ENCODE data around the gene KRT74. TPM values are rescaled to one million over a fixed set of nuclear protein-coding genes. Genes with fewer than 3 reads are reported as not detected.

KRT74 gene
- total and polyA plus RNA-seq, 4 donors = not detected

- H3K27ac ChIP-seq (ENCODE audit: low read depth in 1 of 2, low read length in 1 of 2) = no peak overlapping the region
- no peak for ATAC-seq (ENCODE audit: insufficient read depth, low FRiP score)
- H3K36me3 ChIP-seq (ENCODE audit: control insufficient read depth in 4 of 4, insufficient read depth in 4 of 4, low read length in 4 of 4) = no peaks in the 10 kb centered on the region
- WGBS, 2 donors = 92% methylated on average over 14 of the region's 14 CpGs
- H3K9ac ChIP-seq (ENCODE audit: insufficient read depth in 1 of 2, low read length in 2 of 2) = no peak overlapping the region
- peaks cover 0 to 4% (median 0%) of the 10 kb centered on the region in 3 donors for H3K27me3 ChIP-seq (ENCODE audit: control insufficient read depth in 3 of 3, insufficient read depth in 3 of 3, low read length in 2 of 3)
- peaks cover 0 to 3% (median 0%) of the 10 kb centered on the region in 4 donors for H3K9me3 ChIP-seq (ENCODE audit: control insufficient read depth in 4 of 4, insufficient read depth in 3 of 4, low read length in 3 of 4)
- H3K4me1 ChIP-seq (ENCODE audit: control insufficient read depth in 5 of 5, insufficient read depth in 5 of 5, low read length in 5 of 5) = no peaks in the 10 kb centered on the region
- no peak for TF ChIP-seq CTCF (IDR thresholded peaks at IDR 0.05; ENCODE audit: control extremely low read depth, extremely low read depth)
- no peak overlapping the region for H3K4me3 ChIP-seq
- no peak for DNase-seq
These were observed 56.4 kb downstream of the KRT74 start for GRCh38 chr12:52517005-52517835.

- Histone ChIP-seq H3K27ac (ENCODE audit: low read depth in 1 of 2, low read length in 1 of 2) (no peak overlapping the region), H3K9me3 (ENCODE audit: control insufficient read depth in 4 of 4, insufficient read depth in 3 of 4, low read length in 3 of 4) (peaks cover 0 to 6% (median 0%) of the 10 kb centered on the region in 4 donors), H3K27me3 (ENCODE audit: control insufficient read depth in 3 of 3, insufficient read depth in 3 of 3, low read length in 2 of 3) (peaks cover 0 to 4% (median 0%) of the 10 kb centered on the region in 3 donors), H3K4me1 (ENCODE audit: control insufficient read depth in 5 of 5, insufficient read depth in 5 of 5, low read length in 5 of 5) (no peaks in the 10 kb centered on the region), H3K9ac (ENCODE audit: insufficient read depth in 1 of 2, low read length in 2 of 2) (no peak overlapping the region), H3K4me3 (no peak overlapping the region), H3K36me3 (ENCODE audit: control insufficient read depth in 4 of 4, insufficient read depth in 4 of 4, low read length in 4 of 4) (no peaks in the 10 kb centered on the region)
- TF ChIP-seq CTCF (IDR thresholded peaks at IDR 0.05; ENCODE audit: control extremely low read depth, extremely low read depth) = no peak
- ATAC-seq (ENCODE audit: insufficient read depth, low FRiP score) = no peak
- no peak for DNase-seq
- WGBS, 2 donors = 83 to 90% methylated on average over 15 of the region's 15 CpGs
These were observed 57.5 kb downstream of the KRT74 start for GRCh38 chr12:52515927-52516831.

Other genes with a start within 250 kb of the KRT74 start
- not detected for gene KRT85, start 206.4 kb downstream of the KRT74 start, total RNA-seq
- gene KRT85, start 206.4 kb downstream of the KRT74 start, polyA plus RNA-seq = not detected
- not detected for gene KRT84, start 188.2 kb downstream of the KRT74 start, total RNA-seq
- gene KRT84, start 188.2 kb downstream of the KRT74 start, polyA plus RNA-seq = not detected
- not detected for gene KRT82, start 167.5 kb downstream of the KRT74 start, total RNA-seq
- not detected for gene KRT82, start 167.5 kb downstream of the KRT74 start, polyA plus RNA-seq
- gene KRT75, start 139.5 kb downstream of the KRT74 start, total RNA-seq = not detected
- gene KRT75, start 139.5 kb downstream of the KRT74 start, polyA plus RNA-seq = under 1 TPM in 1 of 2 donors, not detected in 1; 0.01 TPM
- gene KRT6B, start 121.7 kb downstream of the KRT74 start, total RNA-seq = under 1 TPM in 1 of 2 donors, not detected in 1; 0.25 TPM
- under 1 TPM; 0.06 to 0.63 TPM for gene KRT6B, start 121.7 kb downstream of the KRT74 start, polyA plus RNA-seq
- not detected for gene KRT6C, start 100.0 kb downstream of the KRT74 start, total RNA-seq
- under 1 TPM; 0.08 to 0.10 TPM for gene KRT6C, start 100.0 kb downstream of the KRT74 start, polyA plus RNA-seq
- gene KRT6A, start 80.6 kb downstream of the KRT74 start, total RNA-seq = 1 to 10 TPM in 1 of 2 donors, under 1 TPM in 1; 0.65 to 7.9 TPM
- gene KRT6A, start 80.6 kb downstream of the KRT74 start, polyA plus RNA-seq = 10 to 100 TPM in 1 of 2 donors, 1 to 10 TPM in 1; 6.8 to 46.8 TPM
- gene KRT5, start 53.4 kb downstream of the KRT74 start, total RNA-seq = 10 to 100 TPM; 19.0 to 49.4 TPM
- 10 to 100 TPM; 15.8 to 48.5 TPM for gene KRT5, start 53.4 kb downstream of the KRT74 start, polyA plus RNA-seq
- gene KRT71, start 20.7 kb downstream of the KRT74 start, total RNA-seq = not detected
- not detected for gene KRT71, start 20.7 kb downstream of the KRT74 start, polyA plus RNA-seq
- under 1 TPM in 1 of 2 donors, not detected in 1; 0.17 TPM for gene KRT72, start 27.6 kb upstream of the KRT74 start, total RNA-seq
- under 1 TPM; 0.14 TPM for gene KRT72, start 27.6 kb upstream of the KRT74 start, polyA plus RNA-seq
- not detected for gene KRT73, start 44.7 kb upstream of the KRT74 start, total RNA-seq
- under 1 TPM in 1 of 2 donors, not detected in 1; 0.07 TPM for gene KRT73, start 44.7 kb upstream of the KRT74 start, polyA plus RNA-seq
- not detected for gene KRT2, start 78.4 kb upstream of the KRT74 start, total RNA-seq
- gene KRT2, start 78.4 kb upstream of the KRT74 start, polyA plus RNA-seq = under 1 TPM in 1 of 2 donors, not detected in 1; 0.03 TPM
- under 1 TPM; 0.09 to 0.82 TPM for gene KRT1, start 106.6 kb upstream of the KRT74 start, total RNA-seq
- gene KRT1, start 106.6 kb upstream of the KRT74 start, polyA plus RNA-seq = not detected
- not detected for gene KRT77, start 129.7 kb upstream of the KRT74 start, total RNA-seq
- gene KRT77, start 129.7 kb upstream of the KRT74 start, polyA plus RNA-seq = not detected
- not detected for gene KRT76, start 203.5 kb upstream of the KRT74 start, total RNA-seq
- gene KRT76, start 203.5 kb upstream of the KRT74 start, polyA plus RNA-seq = not detected
- not detected for gene KRT3, start 222.3 kb upstream of the KRT74 start, total RNA-seq
- gene KRT3, start 222.3 kb upstream of the KRT74 start, polyA plus RNA-seq = not detected
- gene KRT4, start 240.3 kb upstream of the KRT74 start, total RNA-seq = 1 to 10 TPM; 3.3 to 3.6 TPM
- 1 to 10 TPM; 1.3 to 7.7 TPM for gene KRT4, start 240.3 kb upstream of the KRT74 start, polyA plus RNA-seq